ENCODE data around the gene ERLEC1.
A peak's percentile ranks its signal among the peaks of the same experiment; 100 is the strongest.
"Not testable (repeated sequence)": the region's sequence is repeated elsewhere in the genome, so short reads cannot be mapped to it uniquely, and the experiment has no call there.

Gene ERLEC1

GRCh38 chr2:53755121-53755520 lies 31.7 kb upstream of the ERLEC1 start:
- Histone ChIP-seq H3K9me3 (ENCODE audit: severe bottlenecking) (no peaks in the 10 kb centered on the region), H3K4me1 (ENCODE audit: insufficient read depth, poor library complexity, severe bottlenecking) (peaks cover 24% of the 10 kb centered on the region), H3K27ac (ENCODE audit: poor library complexity, severe bottlenecking) (peak overlapping the region; percentile 26), H3K4me3 (ENCODE audit: severe bottlenecking) (no peak overlapping the region), H3K27me3 (ENCODE audit: insufficient read depth, poor library complexity, severe bottlenecking) (no peaks in the 10 kb centered on the region), H3K36me3 (ENCODE audit: low read depth) (peaks cover 8% of the 10 kb centered on the region; the same call in 1 of the 2 replicates)
- DNase-seq (ENCODE audit: low spot score) (no peak), ATAC-seq (ENCODE audit: low read depth) (peak; percentile 60)
- TF ChIP-seq CTCF (IDR thresholded peaks at IDR 0.05; ENCODE audit: poor library complexity, severe bottlenecking) = no peak

GRCh38 chr2:53756644-53757043 lies 30.2 kb upstream of the ERLEC1 start:
- DNase-seq (ENCODE audit: low spot score) (no peak), ATAC-seq (ENCODE audit: low read depth) (no peak)
- Histone ChIP-seq H3K4me3 (ENCODE audit: severe bottlenecking) (no peak overlapping the region), H3K27me3 (ENCODE audit: insufficient read depth, poor library complexity, severe bottlenecking) (no peaks in the 10 kb centered on the region), H3K27ac (ENCODE audit: poor library complexity, severe bottlenecking) (no peak overlapping the region), H3K9me3 (ENCODE audit: severe bottlenecking) (no peaks in the 10 kb centered on the region), H3K4me1 (ENCODE audit: insufficient read depth, poor library complexity, severe bottlenecking) (peaks cover 17% of the 10 kb centered on the region), H3K36me3 (ENCODE audit: low read depth) (no peaks in the 10 kb centered on the region; the same call in 1 of the 2 replicates)
- TF ChIP-seq CTCF (IDR thresholded peaks at IDR 0.05; ENCODE audit: poor library complexity, severe bottlenecking) = no peak

- H3K27me3 ChIP-seq (ENCODE audit: insufficient read depth, poor library complexity, severe bottlenecking); H3K36me3 ChIP-seq (ENCODE audit: low read depth); DNase-seq (ENCODE audit: low spot score); H3K27ac ChIP-seq (ENCODE audit: poor library complexity, severe bottlenecking); H3K4me3 ChIP-seq (ENCODE audit: severe bottlenecking); ATAC-seq (ENCODE audit: low read depth); H3K9me3 ChIP-seq (ENCODE audit: severe bottlenecking): not testable (repeated sequence)
- peaks cover 12% of the 10 kb centered on the region for H3K4me1 ChIP-seq (ENCODE audit: insufficient read depth, poor library complexity, severe bottlenecking)
These were observed 29.6 kb upstream of the ERLEC1 start for GRCh38 chr2:53757206-53757605.

GRCh38 chr2:53765767-53766166 lies 21.1 kb upstream of the ERLEC1 start:
- H3K4me1 ChIP-seq (ENCODE audit: insufficient read depth, poor library complexity, severe bottlenecking) = peaks cover 14% of the 10 kb centered on the region
- H3K36me3 ChIP-seq (ENCODE audit: low read depth) = peaks cover 24% of the 10 kb centered on the region
- H3K4me3 ChIP-seq (ENCODE audit: severe bottlenecking) = no peak overlapping the region
- ATAC-seq (ENCODE audit: low read depth) (no peak), DNase-seq (ENCODE audit: low spot score) (no peak)
- no peaks in the 10 kb centered on the region for H3K27me3 ChIP-seq (ENCODE audit: insufficient read depth, poor library complexity, severe bottlenecking)
- H3K27ac ChIP-seq (ENCODE audit: poor library complexity, severe bottlenecking) = no peak overlapping the region
- no peaks in the 10 kb centered on the region for H3K9me3 ChIP-seq (ENCODE audit: severe bottlenecking)
- TF ChIP-seq CTCF (IDR thresholded peaks at IDR 0.05; ENCODE audit: poor library complexity, severe bottlenecking) = no peak

GRCh38 chr2:53767405-53768241 lies 19.2 kb upstream of the ERLEC1 start, which contains the start of gene CHAC2:
TSS of gene CHAC2 (plus strand) at chr2:53767804. CDS start at chr2:53767887, 83 bp downstream.
- Histone ChIP-seq H3K4me1 (ENCODE audit: insufficient read depth, poor library complexity, severe bottlenecking) (peaks cover 14% of the 10 kb centered on the region), H3K27ac (ENCODE audit: poor library complexity, severe bottlenecking) (peak within 1 kb of the TSS; percentile 59), H3K9me3 (ENCODE audit: severe bottlenecking) (no peaks in the 10 kb centered on the region), H3K27me3 (ENCODE audit: insufficient read depth, poor library complexity, severe bottlenecking) (no peaks in the 10 kb centered on the region), H3K36me3 (ENCODE audit: low read depth) (peaks cover 26% of the 10 kb centered on the region), H3K4me3 (ENCODE audit: severe bottlenecking) (peak within 1 kb of the TSS; percentile 83)
- ATAC-seq (ENCODE audit: low read depth) = peak; percentile 89
- peak; percentile 24 for TF ChIP-seq CTCF (IDR thresholded peaks at IDR 0.05; ENCODE audit: poor library complexity, severe bottlenecking)
- DNase-seq (ENCODE audit: low spot score) = peak; percentile 80

Measured in RWPE2 (cell line).